H9 (cell line): ENCODE data around the gene CAMTA1. TPM values are rescaled to one million over a fixed set of nuclear protein-coding genes. Genes with fewer than 3 reads are reported as not detected.

ENCODE experiments used
- DNase-seq: peaks from one replicate; pipeline ENCODE4 v3.0.0-alpha.2; 2017
- H2AFZ ChIP-seq: one replicate; pipeline ENCODE4 v1.6.1; 2013; ENCODE audit warnings: mild to moderate bottlenecking, low read length, control low read depth, moderate library complexity
- H2AK5ac ChIP-seq: 2 replicates; pipeline ENCODE4 v1.6.1; 2013; ENCODE audit warnings: low read length, control low read depth, mixed read lengths; ENCODE audit not compliant: insufficient read length
- H2BK120ac ChIP-seq: one replicate; pipeline ENCODE4 v1.6.1; 2013; ENCODE audit warnings: low read depth, mild to moderate bottlenecking, low read length, control low read depth, inconsistent platforms; ENCODE audit not compliant: poor library complexity, severe bottlenecking
- H2BK12ac ChIP-seq: 2 replicates; pipeline ENCODE4 v1.6.1; 2013; ENCODE audit warnings: low read length, control low read depth, mixed read lengths, low read depth; ENCODE audit not compliant: insufficient read length
- H2BK15ac ChIP-seq: 2 replicates; pipeline ENCODE4 v1.6.1; 2013; ENCODE audit warnings: low read depth, low read length, control low read depth
- H2BK20ac ChIP-seq: one replicate; pipeline ENCODE4 v1.6.1; 2013; ENCODE audit warnings: low read depth, mild to moderate bottlenecking, low read length, control low read depth, inconsistent platforms; ENCODE audit not compliant: poor library complexity, severe bottlenecking
- H2BK5ac ChIP-seq: 2 replicates; pipeline ENCODE4 v1.6.1; 2013; ENCODE audit warnings: low read length, control low read depth, mixed read lengths; ENCODE audit not compliant: insufficient read length
- H3K14ac ChIP-seq: 2 replicates; pipeline ENCODE4 v1.6.1; 2013; ENCODE audit warnings: low read length, control low read depth; ENCODE audit not compliant: insufficient read depth
- H3K18ac ChIP-seq: 2 replicates; pipeline ENCODE4 v1.6.1; 2013; ENCODE audit warnings: low read depth, mild to moderate bottlenecking, mixed read lengths, low read length, control low read depth; ENCODE audit not compliant: insufficient read length
- H3K23ac ChIP-seq: 2 replicates; pipeline ENCODE4 v1.6.1; 2013; ENCODE audit warnings: low read length, control low read depth, mixed read lengths, low read depth; ENCODE audit not compliant: insufficient read length
- H3K23me2 ChIP-seq: 2 replicates; pipeline ENCODE4 v1.6.1; 2013; ENCODE audit warnings: low read depth, mild to moderate bottlenecking, mixed read lengths, low read length, control low read depth; ENCODE audit not compliant: insufficient read length, poor library complexity, severe bottlenecking
- H3K27ac ChIP-seq: 2 replicates; pipeline ENCODE4 v1.5.1; 2013; ENCODE audit warnings: low read length, control low read depth, mixed read lengths, low read depth; ENCODE audit not compliant: insufficient read length
- H3K27me3 ChIP-seq: 2 replicates; pipeline ENCODE4 v1.6.1; 2013; ENCODE audit warnings: low read length, control low read depth, inconsistent platforms; ENCODE audit not compliant: insufficient read depth
- H3K4ac ChIP-seq: 2 replicates; pipeline ENCODE4 v1.6.1; 2013; ENCODE audit warnings: low read depth, mild to moderate bottlenecking, control low read depth, inconsistent platforms, low read length, moderate library complexity
- H3K4me1 ChIP-seq: 2 replicates; pipeline ENCODE4 v1.6.1; 2013; ENCODE audit warnings: low read length, control low read depth, inconsistent platforms; ENCODE audit not compliant: insufficient read depth
- H3K4me2 ChIP-seq: 2 replicates; pipeline ENCODE4 v1.6.1; 2013; ENCODE audit warnings: low read length, control low read depth, mixed read lengths; ENCODE audit not compliant: insufficient read length, insufficient read depth
- H3K56ac ChIP-seq: 2 replicates; pipeline ENCODE4 v1.6.1; 2013; ENCODE audit warnings: low read depth, mild to moderate bottlenecking, mixed read lengths, low read length, control low read depth; ENCODE audit not compliant: insufficient read length
- H3K79me1 ChIP-seq: 2 replicates; pipeline ENCODE4 v1.6.1; 2013; ENCODE audit warnings: low read depth, mild to moderate bottlenecking, moderate library complexity, low read length, control low read depth, inconsistent platforms; ENCODE audit not compliant: insufficient read depth, poor library complexity, severe bottlenecking
- H3K79me2 ChIP-seq: 2 replicates; pipeline ENCODE4 v1.6.1; 2013; ENCODE audit warnings: low read length, control low read depth, inconsistent platforms; ENCODE audit not compliant: insufficient read depth
- H3K9ac ChIP-seq: 2 replicates; pipeline ENCODE4 v1.6.1; 2013; ENCODE audit warnings: low read length, control low read depth, mixed read lengths; ENCODE audit not compliant: insufficient read length; ENCODE audit errors: extremely low read depth
- H3K9me3 ChIP-seq: one replicate; pipeline ENCODE4 v1.6.1; 2013; ENCODE audit warnings: low read depth, low read length, inconsistent platforms; ENCODE audit not compliant: control insufficient read depth
- H3T11ph ChIP-seq: one replicate; pipeline ENCODE4 v1.6.1; 2013; ENCODE audit warnings: mild to moderate bottlenecking, low read length, control low read depth, inconsistent platforms
- H4K20me1 ChIP-seq: one replicate; pipeline ENCODE4 v1.6.1; 2013; ENCODE audit not compliant: control insufficient read depth, insufficient read length, insufficient read depth
- H4K5ac ChIP-seq: 2 replicates; pipeline ENCODE4 v1.6.1; 2013; ENCODE audit warnings: low read depth, mild to moderate bottlenecking, mixed read lengths, low read length, control low read depth; ENCODE audit not compliant: insufficient read length
- H4K8ac ChIP-seq: replicated peaks from 2 replicates; pipeline ENCODE4 v1.6.1; 2013; ENCODE audit warnings: low read length, control low read depth, mixed read lengths, low read depth; ENCODE audit not compliant: insufficient read length
- H4K91ac ChIP-seq: 2 replicates; pipeline ENCODE4 v1.6.1; 2013; ENCODE audit warnings: low read depth, mild to moderate bottlenecking, moderate library complexity, mixed read lengths, low read length, control low read depth; ENCODE audit not compliant: insufficient read length
- H3K27ac Mint-ChIP-seq, 3 experiments: 2 replicates in 2 of 3; 3 replicates in 1 of 3; pipeline ENCODE4 v1.8.0; 2020 to 2021; ENCODE audit warnings: mixed read lengths in 3 of 3, mild to moderate bottlenecking in 1 of 3, moderate library complexity in 1 of 3
- H3K27me3 Mint-ChIP-seq: 2 replicates; pipeline ENCODE4 v1.8.0; 2021; ENCODE audit warnings: low read depth, mild to moderate bottlenecking, moderate library complexity, mixed read lengths
- H3K36me3 Mint-ChIP-seq, 3 experiments: 2 replicates in 2 of 3; 3 replicates in 1 of 3; pipeline ENCODE4 v1.8.0; 2020 to 2021; ENCODE audit warnings: low read depth in 3 of 3, mixed read lengths in 3 of 3; ENCODE audit not compliant: insufficient read depth in 1 of 3
- H3K4me1 Mint-ChIP-seq, 2 experiments: 2 replicates each; pipeline ENCODE4 v1.8.0; 2020; ENCODE audit warnings: mixed read lengths in 2 of 2
- H3K4me3 Mint-ChIP-seq, 2 experiments: 2 replicates in 1 of 2; 3 replicates in 1 of 2; pipeline ENCODE4 v1.8.0; 2020 to 2021; ENCODE audit warnings: mild to moderate bottlenecking in 2 of 2, mixed read lengths in 2 of 2, moderate library complexity in 1 of 2
- H3K9me3 Mint-ChIP-seq, 2 experiments: 2 replicates in 1 of 2; 3 replicates in 1 of 2; pipeline ENCODE4 v1.8.0; 2020; ENCODE audit warnings: mild to moderate bottlenecking in 2 of 2, mixed read lengths in 2 of 2, moderate library complexity in 1 of 2
- WGBS: extraction: QIAGEN DNeasy Blood & Tissue Kit; methylation state at CpG from one replicate; pipeline ENCODE4 v1.1.7; 2013; ENCODE audit warnings: missing lambda C conversion rate, low lambda C conversion rate, mixed read lengths; ENCODE audit not compliant: insufficient read length; ENCODE audit errors: extremely low coverage; 5-methylcytosine and 5-hydroxymethylcytosine counted together
- total RNA-seq: library from RNA; stranded (reverse); gene quantifications from 2 replicates; pipeline ENCODE4 v1.2.1, GENCODE V29; 2021
- TF ChIP-seq, protein P1 (sequence below): fragments of 200-600 bp; sonication (generic); conservative IDR thresholded peaks from 3 replicates; pipeline ENCODE4 v1.8.0; 2021; ENCODE audit warnings: antibody characterized with exemption, mild to moderate bottlenecking

CAMTA1 gene
- total RNA-seq, 1 experiment from 2014 or later = 115 TPM

DNA sequence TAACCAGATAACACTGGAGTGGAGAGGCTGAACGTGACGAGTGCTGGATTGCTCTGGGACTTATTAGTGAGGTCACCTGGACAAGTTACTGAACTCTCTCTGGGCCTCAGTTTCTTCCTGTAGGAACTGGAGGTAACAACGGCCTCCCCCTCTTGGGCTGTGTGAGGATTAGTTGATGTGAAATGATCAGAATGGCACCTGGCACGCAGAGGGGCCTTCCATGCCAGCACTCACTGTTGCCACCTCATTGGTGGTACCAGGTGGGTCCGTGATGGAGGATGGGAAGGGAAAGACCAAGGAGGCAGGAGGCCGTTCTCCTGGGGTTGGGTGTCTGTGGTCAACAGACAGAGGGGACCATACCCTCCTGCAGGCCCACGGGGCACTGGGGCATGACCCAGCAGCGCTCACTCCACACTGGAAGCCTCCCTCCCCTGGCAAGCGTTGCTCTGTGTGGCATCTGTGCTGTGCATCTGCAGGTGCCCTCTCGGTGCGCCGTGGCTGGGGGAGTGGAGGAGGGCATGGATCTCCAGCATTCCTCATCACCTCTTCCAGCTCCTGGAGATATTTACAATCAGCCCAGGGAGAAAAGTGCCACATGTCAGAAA is 636.3 kb downstream of the CAMTA1 start:
- TF ChIP-seq, protein P1, sequence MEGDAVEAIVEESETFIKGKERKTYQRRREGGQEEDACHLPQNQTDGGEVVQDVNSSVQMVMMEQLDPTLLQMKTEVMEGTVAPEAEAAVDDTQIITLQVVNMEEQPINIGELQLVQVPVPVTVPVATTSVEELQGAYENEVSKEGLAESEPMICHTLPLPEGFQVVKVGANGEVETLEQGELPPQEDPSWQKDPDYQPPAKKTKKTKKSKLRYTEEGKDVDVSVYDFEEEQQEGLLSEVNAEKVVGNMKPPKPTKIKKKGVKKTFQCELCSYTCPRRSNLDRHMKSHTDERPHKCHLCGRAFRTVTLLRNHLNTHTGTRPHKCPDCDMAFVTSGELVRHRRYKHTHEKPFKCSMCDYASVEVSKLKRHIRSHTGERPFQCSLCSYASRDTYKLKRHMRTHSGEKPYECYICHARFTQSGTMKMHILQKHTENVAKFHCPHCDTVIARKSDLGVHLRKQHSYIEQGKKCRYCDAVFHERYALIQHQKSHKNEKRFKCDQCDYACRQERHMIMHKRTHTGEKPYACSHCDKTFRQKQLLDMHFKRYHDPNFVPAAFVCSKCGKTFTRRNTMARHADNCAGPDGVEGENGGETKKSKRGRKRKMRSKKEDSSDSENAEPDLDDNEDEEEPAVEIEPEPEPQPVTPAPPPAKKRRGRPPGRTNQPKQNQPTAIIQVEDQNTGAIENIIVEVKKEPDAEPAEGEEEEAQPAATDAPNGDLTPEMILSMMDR = no peak
- Mint-ChIP-seq H3K4me3 (no peak overlapping the region), H3K9me3 (peaks cover 25% of the 10 kb centered on the region in 2 experiments), H3K36me3 (peaks cover 18 to 22% (median 21%) of the 10 kb centered on the region in 3 experiments), H3K27ac (no peak overlapping the region), H3K4me1 (peaks cover 7% of the 10 kb centered on the region in 2 experiments; a peak in 3 of 4 replicates), H3K27me3 (no peaks in the 10 kb centered on the region; the same call in 1 of the 2 replicates)
- Histone ChIP-seq H3K27me3 (no peaks in the 10 kb centered on the region; the same call in 1 of the 2 replicates), H2AK5ac (no peak overlapping the region), H3K9ac (no peak overlapping the region), H4K20me1 (no peaks in the 10 kb centered on the region), H2BK20ac (no peak overlapping the region), H3K56ac (no peak overlapping the region), H2BK5ac (no peak overlapping the region), H3K23ac (no peak overlapping the region), H3K27ac (no peak overlapping the region), H3K9me3 (no peaks in the 10 kb centered on the region), H4K91ac (no peak overlapping the region), H3K79me1 (no peaks in the 10 kb centered on the region), H3K18ac (no peak overlapping the region), H3T11ph (no peak overlapping the region), H2BK120ac (no peak overlapping the region), H4K8ac (no peak overlapping the region), H2AFZ (no peak overlapping the region), H3K4me2 (no peak overlapping the region), H4K5ac (no peak overlapping the region), H2BK15ac (no peak overlapping the region), H3K79me2 (no peaks in the 10 kb centered on the region), H3K23me2 (no peaks in the 10 kb centered on the region), H2BK12ac (no peak overlapping the region), H3K14ac (no peak overlapping the region), H3K4ac (no peak overlapping the region), H3K4me1 (no peaks in the 10 kb centered on the region)
- WGBS = no CpG with 5 or more reads among the region's 12 CpGs
- DNase-seq = no peak
